SK-N-MC (cell line): ENCODE results near the gene TPGS1.

Experiments used
- DNase-seq: peaks from one replicate; pipeline ENCODE4 v3.0.0-alpha.2; 2011; ENCODE audit warnings: low read depth, low spot score
- H3K27ac ChIP-seq: fragments of 200-600 bp; sonication (generic); 2 replicates; pipeline ENCODE4 v1.5.1; 2016; ENCODE audit warnings: mixed run types
- H3K36me3 ChIP-seq: fragments of 200-600 bp; sonication (generic); 2 replicates; pipeline ENCODE4 v1.6.1; 2017; ENCODE audit warnings: antibody characterized with exemption, low read length, mixed read lengths; ENCODE audit not compliant: insufficient read depth
- H3K4me3 ChIP-seq: fragments of 200-600 bp; sonication (generic); 2 replicates; pipeline ENCODE4 v1.5.1; 2016
- H3K9ac ChIP-seq: fragments of 200-600 bp; sonication (generic); 2 replicates; pipeline ENCODE4 v1.8.0; 2017; ENCODE audit warnings: mixed run types, mixed read lengths; ENCODE audit not compliant: insufficient read length
- H3K9me3 ChIP-seq: fragments of 200-600 bp; sonication (generic); 2 replicates; pipeline ENCODE4 v1.6.1; 2017; ENCODE audit warnings: low read depth, mild to moderate bottlenecking, antibody characterized with exemption, low read length, moderate library complexity, mixed read lengths
- EZH2 ChIP-seq: fragments of 200-600 bp; sonication (generic); IDR thresholded peaks from one replicate; pipeline ENCODE4 v1.6.1; 2017; ENCODE audit warnings: antibody characterized with exemption
- FOXP2 ChIP-seq: optimal IDR thresholded peaks from 2 replicates; pipeline ENCODE3; 2011; ENCODE audit warnings: mild to moderate bottlenecking, moderate library complexity; ENCODE audit not compliant: insufficient read depth; ENCODE audit errors: extremely low read length, control extremely low read depth
- POLR2AphosphoS5 ChIP-seq: IDR thresholded peaks from 2 replicates; pipeline ENCODE4 v1.6.1; 2012; ENCODE audit warnings: mild to moderate bottlenecking, low read depth, low read length, borderline replicate concordance

The TPGS1 gene

DNA sequence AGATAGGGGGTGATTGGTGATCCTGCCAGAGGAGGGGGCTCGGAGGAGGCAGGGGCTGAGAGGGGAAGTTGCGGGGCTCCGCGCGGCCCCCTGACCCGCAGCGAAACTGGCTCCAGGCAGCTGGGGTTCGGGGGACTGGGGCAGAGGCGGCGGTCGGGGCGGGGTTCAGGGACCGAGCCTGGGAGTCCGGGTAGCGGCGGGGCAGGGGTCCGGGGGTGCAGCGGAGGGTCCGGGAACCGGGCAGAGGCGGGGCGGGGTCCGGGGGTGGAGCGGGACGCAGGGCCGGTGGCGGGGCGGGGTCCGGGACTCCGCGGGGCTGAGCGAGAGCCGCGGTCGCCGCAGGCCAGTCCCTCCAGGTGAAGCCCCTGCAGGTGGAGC, 9.8 kb upstream of the TPGS1 start:
- TF ChIP-seq EZH2 (no peak), FOXP2 (no peak), POLR2AphosphoS5 (no peak)
- H3K9ac ChIP-seq: no peak overlapping the region
- no peaks in the 10 kb centered on the region for H3K9me3 ChIP-seq
- no peak for DNase-seq
- H3K27ac ChIP-seq: no peak overlapping the region
- H3K36me3 ChIP-seq: no peaks in the 10 kb centered on the region
- H3K4me3 ChIP-seq: no peak overlapping the region

DNA sequence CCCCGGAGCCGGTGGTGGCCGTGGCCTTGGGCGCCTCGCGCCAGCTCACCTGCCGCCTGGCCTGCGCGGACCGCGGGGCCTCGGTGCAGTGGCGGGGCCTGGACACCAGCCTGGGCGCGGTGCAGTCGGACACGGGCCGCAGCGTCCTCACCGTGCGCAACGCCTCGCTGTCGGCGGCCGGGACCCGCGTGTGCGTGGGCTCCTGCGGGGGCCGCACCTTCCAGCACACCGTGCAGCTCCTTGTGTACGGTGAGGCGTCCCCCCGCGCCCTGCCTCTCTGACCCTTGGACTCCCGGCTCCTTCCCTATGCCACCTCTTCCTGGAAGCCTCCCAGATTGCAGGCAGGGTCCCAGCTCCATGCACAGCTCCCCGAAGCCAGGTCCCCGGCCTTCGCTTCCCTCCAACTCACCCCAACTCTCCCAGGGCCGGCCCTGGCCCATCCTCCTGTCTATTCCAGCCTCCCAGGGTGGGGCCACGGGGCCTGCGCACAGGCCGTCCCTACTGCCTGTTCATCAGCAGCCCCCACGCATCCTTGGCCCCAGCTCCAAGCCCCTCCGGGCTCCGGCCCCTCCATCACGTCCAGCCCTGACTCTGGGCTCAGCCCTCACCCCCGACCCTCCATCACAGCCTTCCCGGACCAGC, 9.3 kb upstream of the TPGS1 start:
- DNase-seq: no peak

DNA sequence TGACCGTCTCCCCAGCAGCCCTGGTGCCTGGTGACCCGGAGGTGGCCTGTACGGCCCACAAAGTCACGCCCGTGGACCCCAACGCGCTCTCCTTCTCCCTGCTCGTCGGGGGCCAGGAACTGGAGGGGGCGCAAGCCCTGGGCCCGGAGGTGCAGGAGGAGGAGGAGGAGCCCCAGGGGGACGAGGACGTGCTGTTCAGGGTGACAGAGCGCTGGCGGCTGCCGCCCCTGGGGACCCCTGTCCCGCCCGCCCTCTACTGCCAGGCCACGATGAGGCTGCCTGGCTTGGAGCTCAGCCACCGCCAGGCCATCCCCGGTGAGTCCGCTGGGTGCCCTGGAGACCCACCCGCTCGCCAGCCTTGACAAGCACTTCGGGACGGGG, 8.8 kb upstream of the TPGS1 start:
- H3K9me3 ChIP-seq: no peaks in the 10 kb centered on the region
- TF ChIP-seq EZH2: no peak
- TF ChIP-seq POLR2AphosphoS5: no peak
- H3K27ac ChIP-seq: no peak overlapping the region
- H3K9ac ChIP-seq: no peak overlapping the region
- no peak for DNase-seq
- no peaks in the 10 kb centered on the region for H3K36me3 ChIP-seq
- no peak overlapping the region for H3K4me3 ChIP-seq

More for the DNA sequence above, 9.3 kb upstream of the TPGS1 start:
- no peak for TF ChIP-seq FOXP2
- no peak for TF ChIP-seq EZH2
- TF ChIP-seq POLR2AphosphoS5: no peak
- Histone ChIP-seq H3K9ac (no peak overlapping the region), H3K9me3 (no peaks in the 10 kb centered on the region), H3K36me3 (no peaks in the 10 kb centered on the region), H3K4me3 (no peak overlapping the region), H3K27ac (no peak overlapping the region)

DNA sequence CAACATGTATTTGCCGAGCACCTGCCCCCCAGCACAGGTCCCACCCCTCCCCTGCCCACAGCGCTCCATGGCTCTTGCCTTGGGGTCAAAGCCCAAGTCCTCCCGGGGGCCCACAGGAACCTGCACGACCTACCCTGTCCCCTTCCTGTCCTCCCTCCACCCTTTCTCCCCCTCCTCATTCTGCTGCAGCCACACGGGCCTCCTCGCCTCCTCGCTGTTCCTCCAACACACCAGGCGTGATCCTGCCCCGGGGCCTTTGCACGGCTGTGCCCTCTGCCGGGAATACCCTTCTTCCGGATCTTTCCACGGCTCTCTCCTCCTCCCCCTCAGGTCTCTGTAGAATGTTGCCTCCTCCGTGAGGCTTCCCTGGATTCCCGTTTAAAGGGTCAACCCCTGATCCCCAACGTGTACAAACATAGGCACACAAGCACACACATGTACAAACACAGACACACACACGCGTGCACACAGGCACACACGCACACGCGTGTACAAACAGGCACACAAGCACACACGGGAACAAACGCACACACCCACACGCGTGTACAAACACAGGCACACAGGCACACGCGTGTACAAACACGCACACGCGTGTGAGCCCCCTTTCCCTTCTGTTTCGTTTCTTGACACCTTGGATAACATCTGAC, 8.2 kb upstream of the TPGS1 start:
- TF ChIP-seq FOXP2 (no peak), POLR2AphosphoS5 (no peak), EZH2 (no peak)
- Histone ChIP-seq H3K9ac (no peak overlapping the region), H3K27ac (no peak overlapping the region), H3K9me3 (no peaks in the 10 kb centered on the region), H3K4me3 (no peak overlapping the region), H3K36me3 (no peaks in the 10 kb centered on the region)
- no peak for DNase-seq

DNA sequence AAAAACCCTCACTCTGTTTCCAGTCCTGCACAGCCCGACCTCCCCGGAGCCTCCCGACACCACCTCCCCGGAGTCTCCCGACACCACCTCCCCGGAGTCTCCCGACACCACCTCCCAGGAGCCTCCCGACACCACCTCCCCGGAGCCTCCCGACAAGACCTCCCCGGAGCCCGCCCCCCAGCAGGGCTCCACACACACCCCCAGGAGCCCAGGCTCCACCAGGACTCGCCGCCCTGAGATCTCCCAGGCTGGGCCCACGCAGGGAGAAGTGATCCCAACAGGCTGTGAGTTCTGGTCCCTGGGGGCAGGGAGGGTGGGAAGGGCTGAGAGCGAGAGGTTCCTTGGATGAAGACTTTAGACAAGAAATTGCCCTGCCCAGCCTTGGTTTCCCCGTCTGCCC, 5.7 kb upstream of the TPGS1 start:
- Histone ChIP-seq H3K36me3 (no peaks in the 10 kb centered on the region), H3K4me3 (no peak overlapping the region), H3K27ac (no peak overlapping the region), H3K9ac (no peak overlapping the region), H3K9me3 (no peaks in the 10 kb centered on the region)
- no peak for DNase-seq
- TF ChIP-seq POLR2AphosphoS5 (no peak), EZH2 (no peak), FOXP2 (no peak)

DNA sequence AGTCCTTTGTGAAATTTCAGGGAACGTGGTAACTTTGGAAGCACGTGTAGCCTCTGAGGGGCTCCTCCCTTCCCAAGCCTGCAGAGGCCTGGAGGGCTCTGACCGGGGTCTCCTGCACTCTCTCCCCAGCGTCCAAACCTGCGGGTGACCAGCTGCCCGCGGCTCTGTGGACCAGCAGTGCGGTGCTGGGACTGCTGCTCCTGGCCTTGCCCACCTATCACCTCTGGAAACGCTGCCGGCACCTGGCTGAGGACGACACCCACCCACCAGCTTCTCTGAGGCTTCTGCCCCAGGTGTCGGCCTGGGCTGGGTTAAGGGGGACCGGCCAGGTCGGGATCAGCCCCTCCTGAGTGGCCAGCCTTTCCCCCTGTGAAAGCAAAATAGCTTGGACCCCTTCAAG, 2.7 kb upstream of the TPGS1 start:
- H3K27ac ChIP-seq: no peak overlapping the region
- H3K9ac ChIP-seq: no peak overlapping the region
- DNase-seq: no peak
- no peaks in the 10 kb centered on the region; the same call in 1 of the 2 replicates for H3K36me3 ChIP-seq
- TF ChIP-seq POLR2AphosphoS5: no peak
- H3K9me3 ChIP-seq: no peaks in the 10 kb centered on the region
- no peak overlapping the region for H3K4me3 ChIP-seq

DNA sequence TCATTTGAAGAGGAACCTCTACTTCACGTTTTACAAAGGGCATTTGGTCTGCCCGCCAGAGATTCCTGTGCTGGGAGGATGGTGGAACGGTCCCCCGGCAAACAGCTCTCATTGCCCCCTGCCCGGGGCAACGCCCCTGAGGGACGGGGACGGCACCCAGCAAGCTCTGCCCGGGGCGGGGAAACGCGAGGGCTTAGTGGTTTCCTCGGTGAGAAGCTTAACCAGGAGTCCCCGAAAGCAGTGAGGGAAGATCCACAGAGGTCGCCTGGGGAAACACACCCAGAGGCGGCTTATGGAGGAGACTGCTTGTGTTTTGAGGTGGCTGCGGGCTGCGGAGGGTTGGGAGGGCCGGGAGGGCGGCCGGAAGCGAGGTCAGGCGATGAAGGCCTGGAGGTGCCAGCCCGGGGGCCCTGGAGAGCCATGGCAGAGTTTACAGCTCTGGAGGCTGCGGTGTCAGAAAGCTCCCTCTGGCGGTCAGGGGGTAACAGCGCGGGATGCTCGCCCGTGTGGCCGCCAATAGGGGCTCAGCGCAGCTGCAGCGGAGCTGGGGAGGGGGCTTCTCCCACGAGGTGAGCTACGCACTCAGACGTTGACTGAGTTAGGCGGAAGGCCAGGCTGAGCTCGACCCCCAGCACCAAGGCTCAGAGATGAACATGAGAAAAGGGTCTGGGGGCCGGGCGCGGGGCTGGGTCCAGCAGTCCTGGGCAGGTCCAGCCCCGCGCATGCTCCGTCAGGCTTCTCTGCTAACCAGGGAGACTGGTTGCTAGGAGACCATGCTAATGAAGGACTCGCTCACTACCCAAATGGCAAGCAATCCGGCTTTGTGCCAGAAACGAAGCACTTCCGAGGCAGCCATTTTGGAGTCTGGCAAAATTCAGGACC, 652 bp upstream of the TPGS1 start:
- no peak for DNase-seq
- peak overlapping the region; percentile 96 for H3K9ac ChIP-seq
- peak; percentile 34; the same call in 1 of the 2 replicates for TF ChIP-seq POLR2AphosphoS5
- TF ChIP-seq EZH2: no peak
- H3K4me3 ChIP-seq: peak overlapping the region; percentile 98
- no peaks in the 10 kb centered on the region for H3K9me3 ChIP-seq
- peak overlapping the region; percentile 98 for H3K27ac ChIP-seq
- no peaks in the 10 kb centered on the region; the same call in 1 of the 2 replicates for H3K36me3 ChIP-seq

DNA sequence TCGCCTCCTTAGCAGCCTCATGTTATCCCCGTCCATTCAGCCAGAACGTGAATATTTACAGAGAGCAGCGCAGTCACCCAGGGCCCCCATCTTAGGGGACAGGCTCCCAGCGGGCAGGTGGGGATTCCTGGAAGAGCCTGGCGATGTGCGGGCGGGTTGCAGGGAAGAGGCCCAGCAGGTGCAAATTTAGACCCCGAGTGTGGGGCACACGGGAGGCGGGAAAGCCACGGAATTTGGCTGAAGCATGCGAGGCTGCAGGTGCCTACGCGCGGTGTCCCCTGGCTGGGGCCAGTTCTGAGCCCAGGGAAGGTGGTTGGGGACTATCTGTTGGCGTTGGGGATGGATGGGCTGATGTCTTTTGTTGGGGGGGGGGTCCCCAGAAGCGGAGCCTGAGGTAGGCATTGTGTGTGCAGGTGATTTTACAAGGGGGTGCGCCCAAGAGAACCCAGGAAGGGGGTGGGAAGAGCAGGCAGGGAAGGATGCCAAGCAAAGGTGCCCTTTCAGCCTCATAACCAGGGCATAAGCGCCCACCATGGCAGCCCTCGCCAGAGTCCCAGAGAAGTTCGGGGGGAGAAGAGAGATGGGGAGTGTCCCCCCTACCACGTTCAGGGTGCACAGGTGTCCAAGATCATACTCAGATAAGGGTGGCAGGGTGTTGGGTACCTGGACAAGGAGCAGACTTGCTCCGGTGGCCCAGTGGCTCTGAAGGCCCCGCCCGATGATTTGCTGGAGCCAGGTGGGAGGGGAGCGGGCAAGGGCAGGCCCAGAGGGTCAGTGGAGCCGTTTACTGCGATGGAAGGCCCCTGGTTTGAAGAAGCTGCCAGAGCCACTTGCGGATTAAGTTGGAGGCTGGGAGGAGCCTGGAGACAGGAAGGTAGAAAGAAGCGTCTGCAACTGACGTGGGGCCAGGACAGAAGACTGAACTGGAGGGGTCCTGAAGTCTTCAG, 1.2 kb downstream of the TPGS1 start:
- Histone ChIP-seq H3K4me3 (peak overlapping the region; percentile 98), H3K9me3 (no peaks in the 10 kb centered on the region), H3K27ac (no peak overlapping the region), H3K9ac (peak overlapping the region; percentile 72), H3K36me3 (no peaks in the 10 kb centered on the region; the same call in 1 of the 2 replicates)
- DNase-seq: no peak
- TF ChIP-seq POLR2AphosphoS5 (no peak), EZH2 (no peak), FOXP2 (no peak)
